ACC112 (cell line): ENCODE results near the gene PFKP.
"Not testable (repeated sequence)": the region's sequence is repeated elsewhere in the genome, so short reads cannot be mapped to it uniquely, and the experiment has no call there.

ENCODE experiments used
- H2AFZ ChIP-seq: fragments of 200-600 bp; sonication (generic); one replicate; pipeline ENCODE4 v1.6.0; 2017; ENCODE audit warnings: antibody characterized with exemption, low read length; ENCODE audit not compliant: unreplicated experiment
- H3K27ac ChIP-seq: fragments of 200-600 bp; sonication (generic); 2 replicates; pipeline ENCODE4 v1.5.1; 2014; ENCODE audit warnings: low read depth, mild to moderate bottlenecking, antibody characterized with exemption, low read length, moderate library complexity
- H3K27me3 ChIP-seq: fragments of 200-600 bp; sonication (generic); 2 replicates; pipeline ENCODE4 v1.6.1; 2014; ENCODE audit warnings: mild to moderate bottlenecking, antibody characterized with exemption, low read length, moderate library complexity, mixed read lengths; ENCODE audit not compliant: insufficient read depth
- H3K36me3 ChIP-seq: fragments of 200-600 bp; sonication (generic); 2 replicates; pipeline ENCODE4 v1.6.1; 2016; ENCODE audit warnings: mild to moderate bottlenecking, antibody characterized with exemption, low read length, moderate library complexity, mixed read lengths; ENCODE audit not compliant: insufficient read depth
- H3K4me1 ChIP-seq: fragments of 200-600 bp; sonication (generic); one replicate; pipeline ENCODE4 v1.6.1; 2016; ENCODE audit warnings: low read length, mixed read lengths; ENCODE audit not compliant: insufficient read depth, unreplicated experiment, control insufficient read depth
- H3K4me3 ChIP-seq: fragments of 200-600 bp; sonication (generic); 2 replicates; pipeline ENCODE4 v1.5.1; 2014; ENCODE audit warnings: mild to moderate bottlenecking, low read depth, low read length
- H3K79me2 ChIP-seq: fragments of 200-600 bp; sonication (generic); one replicate; pipeline ENCODE4 v1.6.0; 2016; ENCODE audit warnings: low read length; ENCODE audit not compliant: control insufficient read depth, unreplicated experiment, insufficient read depth

The PFKP gene

DNA sequence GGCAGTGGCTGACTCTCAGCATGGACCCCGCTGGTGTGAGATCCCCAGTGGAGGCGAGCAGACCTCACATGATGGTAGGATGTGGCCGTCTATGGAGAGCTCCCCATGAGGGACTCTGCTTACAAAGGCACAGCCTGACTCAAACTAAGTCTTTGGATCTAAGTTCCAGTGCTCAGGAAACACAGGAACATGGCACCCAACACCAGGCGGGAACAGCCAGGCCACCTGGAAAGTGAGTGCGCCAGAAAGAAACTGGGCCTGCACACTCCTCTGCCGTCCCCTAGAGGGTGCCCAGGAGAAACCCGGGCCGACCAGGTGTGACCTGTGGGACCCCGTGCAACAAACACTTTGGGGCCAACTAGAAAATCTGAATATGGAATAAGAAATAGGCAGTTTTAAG lies 95.2 kb downstream of the PFKP start:
- H3K4me1 ChIP-seq = no peaks in the 10 kb centered on the region
- no peak overlapping the region for H3K4me3 ChIP-seq
- H3K27me3 ChIP-seq = no peaks in the 10 kb centered on the region
- H2AFZ ChIP-seq = no peak overlapping the region
- H3K27ac ChIP-seq = no peak overlapping the region
- H3K36me3 ChIP-seq = peaks cover 38% of the 10 kb centered on the region
- H3K79me2 ChIP-seq = peaks cover 4% of the 10 kb centered on the region

DNA sequence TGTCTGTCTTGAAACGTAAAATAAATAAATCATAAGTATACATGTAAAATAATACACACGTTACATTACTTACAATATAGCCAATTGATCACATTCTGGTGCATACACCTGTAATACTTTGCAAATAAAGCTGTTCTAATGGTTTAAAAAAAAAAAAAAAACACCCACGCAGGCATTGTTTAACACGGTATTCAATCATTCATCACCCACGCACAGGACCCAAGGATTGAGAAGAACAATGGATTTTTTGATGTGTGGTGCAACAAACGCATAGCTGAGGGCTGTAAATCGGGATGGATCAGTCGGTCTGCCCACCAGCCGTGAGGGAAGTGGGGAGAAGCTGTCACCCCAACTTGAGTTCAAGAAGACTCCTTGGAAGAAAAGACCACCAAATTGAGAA lies 96.5 kb downstream of the PFKP start:
- Histone ChIP-seq H3K27me3 (no peaks in the 10 kb centered on the region), H3K4me3 (no peak overlapping the region), H3K36me3 (peaks cover 39% of the 10 kb centered on the region), H2AFZ (no peak overlapping the region), H3K27ac (no peak overlapping the region), H3K4me1 (no peaks in the 10 kb centered on the region), H3K79me2 (peaks cover 11% of the 10 kb centered on the region)

DNA sequence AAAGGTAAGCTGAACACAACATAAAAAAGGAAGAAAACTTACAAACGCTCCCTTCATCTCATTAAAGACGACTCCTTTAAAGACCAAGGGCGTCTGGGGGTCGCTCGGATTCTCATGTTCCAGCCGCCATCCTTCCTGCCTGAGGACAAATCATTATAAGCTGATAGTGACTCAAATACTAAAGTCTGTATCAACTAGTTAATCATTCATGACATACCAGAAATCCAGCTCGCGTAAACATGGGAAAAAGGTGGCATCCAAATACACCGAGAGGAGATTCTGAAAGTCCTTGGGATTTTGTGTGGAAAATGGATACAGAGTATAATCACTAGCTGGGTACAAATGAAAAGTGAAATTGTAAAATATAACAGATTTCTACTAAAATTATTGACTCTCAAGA lies 97.8 kb downstream of the PFKP start:
- Histone ChIP-seq H3K4me1 (no peaks in the 10 kb centered on the region), H3K27me3 (no peaks in the 10 kb centered on the region), H3K79me2 (peaks cover 22% of the 10 kb centered on the region), H3K4me3 (no peak overlapping the region), H3K27ac (no peak overlapping the region), H2AFZ (no peak overlapping the region), H3K36me3 (peaks cover 39% of the 10 kb centered on the region)

DNA sequence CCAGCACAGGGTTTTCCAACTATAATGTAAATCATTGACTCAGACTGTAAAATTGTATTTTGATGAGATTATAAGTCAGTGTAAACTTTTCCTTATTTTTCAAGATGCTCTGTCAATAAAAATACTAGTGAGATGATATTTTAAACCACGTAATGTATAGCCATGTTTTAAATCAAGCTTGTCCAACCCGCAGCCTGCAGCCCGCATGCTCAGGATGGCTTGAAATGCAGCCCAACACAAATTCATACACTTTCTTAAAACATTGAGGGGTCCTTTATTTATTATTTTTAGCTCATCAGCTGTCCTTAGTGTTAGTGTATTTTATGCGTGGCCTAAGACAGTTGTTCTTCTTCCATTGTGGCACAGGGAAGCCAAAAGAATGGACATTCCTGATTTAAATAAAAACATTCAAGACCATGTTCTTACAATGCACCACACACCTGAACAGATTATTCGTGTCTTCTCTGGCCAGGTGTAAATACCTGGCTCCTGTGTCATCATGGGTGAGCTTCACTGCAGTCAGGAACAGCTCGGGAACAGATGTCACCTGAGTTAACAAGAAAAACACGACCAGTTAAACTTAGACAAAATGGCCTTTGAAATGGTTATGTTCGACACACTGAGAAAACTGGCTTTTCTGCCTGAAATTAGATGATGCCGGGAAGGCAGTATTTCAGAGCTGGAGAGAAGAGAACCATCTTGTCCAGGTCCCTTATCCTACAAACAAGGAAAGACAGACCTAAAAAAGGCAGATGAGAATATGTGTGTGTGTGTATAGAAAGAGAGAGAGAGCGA lies 99.3 kb downstream of the PFKP start:
- H3K27ac ChIP-seq = no peak overlapping the region
- H3K79me2 ChIP-seq = peaks cover 36% of the 10 kb centered on the region
- no peak overlapping the region for H2AFZ ChIP-seq
- H3K27me3 ChIP-seq = no peaks in the 10 kb centered on the region
- H3K36me3 ChIP-seq = peaks cover 42% of the 10 kb centered on the region
- peaks cover 9% of the 10 kb centered on the region for H3K4me1 ChIP-seq
- no peak overlapping the region for H3K4me3 ChIP-seq

DNA sequence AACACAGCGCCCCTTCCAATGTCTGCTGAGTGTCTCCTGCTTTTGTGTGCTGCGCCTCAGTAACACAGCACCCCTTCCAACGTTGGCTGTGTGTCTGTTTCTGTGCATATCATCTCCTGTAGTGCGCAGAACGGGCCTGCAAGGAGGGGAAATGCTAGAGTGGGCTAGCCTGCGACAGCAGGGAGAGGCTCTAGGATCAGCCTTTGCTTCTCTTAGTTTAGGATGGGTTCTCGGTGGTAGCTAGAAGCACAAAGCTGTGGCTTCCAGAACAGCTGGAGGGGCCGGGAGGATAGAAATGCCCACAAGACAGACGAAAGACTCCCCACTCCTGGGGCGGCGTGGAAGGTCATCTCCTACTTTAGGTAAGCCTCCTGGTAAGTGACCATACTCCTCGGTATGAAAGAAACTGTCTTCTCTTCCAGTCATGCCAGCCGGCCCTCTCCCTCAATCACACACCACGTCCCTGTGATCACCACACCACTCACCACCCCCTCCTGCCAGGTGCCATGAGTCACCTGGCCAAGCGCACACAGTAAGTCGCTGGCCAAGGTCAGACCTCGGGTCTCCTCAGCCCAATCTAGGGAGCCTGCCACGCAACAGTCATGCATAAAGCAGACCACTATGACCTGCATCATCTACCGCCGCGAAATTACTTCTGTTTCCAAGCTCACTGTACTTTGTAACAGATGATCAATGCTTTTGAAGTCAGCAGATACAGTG lies 100.4 kb downstream of the PFKP start:
- Histone ChIP-seq H3K27me3 (no peaks in the 10 kb centered on the region), H3K4me1 (peaks cover 9% of the 10 kb centered on the region), H3K36me3 (peaks cover 42% of the 10 kb centered on the region), H3K27ac (no peak overlapping the region), H3K4me3 (no peak overlapping the region), H2AFZ (no peak overlapping the region), H3K79me2 (peaks cover 40% of the 10 kb centered on the region)

DNA sequence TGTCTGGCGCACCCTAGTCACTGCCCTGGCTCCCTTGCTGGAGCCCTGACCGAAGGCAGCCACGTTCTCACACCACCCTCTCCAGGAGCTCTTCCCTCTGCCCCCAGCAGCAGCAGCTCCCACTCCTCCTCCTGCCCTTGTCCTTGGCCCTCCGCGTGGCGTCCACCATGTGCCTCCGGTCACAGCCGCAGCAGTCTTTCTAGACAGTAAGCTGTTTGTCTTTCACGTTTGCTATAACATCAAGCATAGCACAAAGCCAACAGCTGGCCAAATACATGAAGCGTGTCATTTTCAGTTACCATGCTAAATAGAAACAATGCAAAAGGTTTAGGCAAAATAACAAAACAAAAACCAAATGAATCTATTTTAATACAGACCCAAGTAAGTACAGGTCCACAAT lies 101.9 kb downstream of the PFKP start:
- no peak overlapping the region for H3K4me3 ChIP-seq
- peaks cover 38% of the 10 kb centered on the region for H3K36me3 ChIP-seq
- H3K79me2 ChIP-seq = peaks cover 40% of the 10 kb centered on the region
- peaks cover 9% of the 10 kb centered on the region for H3K4me1 ChIP-seq
- H3K27me3 ChIP-seq = no peaks in the 10 kb centered on the region
- no peak overlapping the region for H3K27ac ChIP-seq
- H2AFZ ChIP-seq = no peak overlapping the region

DNA sequence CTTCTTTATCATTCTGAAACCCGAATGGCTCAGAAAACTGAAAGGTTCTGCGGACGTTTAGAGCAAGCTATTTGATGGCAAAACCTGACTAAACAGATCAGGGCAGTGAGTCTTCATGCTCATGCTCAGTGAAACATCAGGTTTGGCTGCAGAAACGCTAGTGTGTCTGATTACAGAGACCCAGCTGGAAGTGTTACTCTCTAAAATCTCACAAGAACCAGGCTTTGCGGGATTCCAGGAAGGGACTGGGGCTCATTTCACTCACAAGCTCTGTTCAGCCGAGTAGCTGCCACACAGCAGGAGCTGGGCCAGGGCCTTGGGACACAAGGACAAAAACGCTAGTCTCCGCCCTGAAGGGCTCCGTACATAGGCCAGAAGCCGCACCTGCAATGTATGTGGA lies 102.3 kb downstream of the PFKP start:
- peaks cover 37% of the 10 kb centered on the region for H3K36me3 ChIP-seq
- H2AFZ ChIP-seq = no peak overlapping the region
- H3K27me3 ChIP-seq = no peaks in the 10 kb centered on the region
- peaks cover 9% of the 10 kb centered on the region for H3K4me1 ChIP-seq
- H3K79me2 ChIP-seq = peaks cover 40% of the 10 kb centered on the region
- no peak overlapping the region for H3K4me3 ChIP-seq
- no peak overlapping the region for H3K27ac ChIP-seq

DNA sequence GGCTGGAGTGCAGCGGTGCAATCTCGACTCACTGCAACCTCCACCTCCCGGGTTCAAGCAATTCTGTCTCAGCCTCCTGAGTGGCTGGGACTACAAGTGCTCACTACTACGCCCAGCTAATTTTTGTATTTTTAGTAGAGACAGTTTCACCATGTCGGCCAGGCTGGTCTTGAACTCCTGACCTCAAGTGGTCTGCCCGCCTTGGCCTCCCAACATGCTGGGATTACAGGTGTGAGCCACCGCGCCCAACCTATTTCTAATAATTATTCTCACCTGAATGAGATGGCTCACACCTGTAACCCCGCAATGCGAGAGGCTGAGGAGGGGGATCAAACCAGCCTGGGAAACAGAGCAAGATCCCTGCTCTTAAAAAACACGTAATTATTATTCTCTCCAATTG lies 104.1 kb downstream of the PFKP start:
- H3K27me3 ChIP-seq, H2AFZ ChIP-seq, H3K4me1 ChIP-seq: not testable (repeated sequence)
- Histone ChIP-seq H3K79me2 (peaks cover 40% of the 10 kb centered on the region), H3K36me3 (peaks cover 21% of the 10 kb centered on the region), H3K27ac (peak overlapping the region; percentile 92), H3K4me3 (peak overlapping the region; percentile 96)

DNA sequence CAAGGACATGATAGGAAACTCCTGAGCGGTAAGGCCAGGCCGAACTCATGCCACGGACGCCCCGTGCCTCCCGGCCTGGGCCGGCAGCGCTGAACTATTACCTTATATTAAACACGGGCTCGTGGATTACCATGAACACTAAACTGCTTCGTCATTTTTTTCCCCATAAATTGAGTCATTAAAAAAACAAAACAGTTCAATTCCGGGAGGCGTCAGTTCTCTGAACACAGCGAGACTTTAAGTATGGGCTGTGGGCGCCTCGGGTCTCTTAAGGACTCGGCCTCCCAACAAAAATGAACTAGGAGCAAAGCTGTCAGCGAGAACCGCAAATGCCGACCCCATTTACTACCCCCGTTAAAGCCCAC lies 104.7 kb downstream of the PFKP start:
- Histone ChIP-seq H3K4me3 (peak overlapping the region; percentile 96), H3K79me2 (peaks cover 37% of the 10 kb centered on the region), H3K36me3 (peaks cover 16% of the 10 kb centered on the region), H3K4me1 (peaks cover 9% of the 10 kb centered on the region), H3K27me3 (peaks cover 5% of the 10 kb centered on the region; the same call in 1 of the 2 replicates), H3K27ac (peak overlapping the region; percentile 92), H2AFZ (peak overlapping the region; percentile 49)

DNA sequence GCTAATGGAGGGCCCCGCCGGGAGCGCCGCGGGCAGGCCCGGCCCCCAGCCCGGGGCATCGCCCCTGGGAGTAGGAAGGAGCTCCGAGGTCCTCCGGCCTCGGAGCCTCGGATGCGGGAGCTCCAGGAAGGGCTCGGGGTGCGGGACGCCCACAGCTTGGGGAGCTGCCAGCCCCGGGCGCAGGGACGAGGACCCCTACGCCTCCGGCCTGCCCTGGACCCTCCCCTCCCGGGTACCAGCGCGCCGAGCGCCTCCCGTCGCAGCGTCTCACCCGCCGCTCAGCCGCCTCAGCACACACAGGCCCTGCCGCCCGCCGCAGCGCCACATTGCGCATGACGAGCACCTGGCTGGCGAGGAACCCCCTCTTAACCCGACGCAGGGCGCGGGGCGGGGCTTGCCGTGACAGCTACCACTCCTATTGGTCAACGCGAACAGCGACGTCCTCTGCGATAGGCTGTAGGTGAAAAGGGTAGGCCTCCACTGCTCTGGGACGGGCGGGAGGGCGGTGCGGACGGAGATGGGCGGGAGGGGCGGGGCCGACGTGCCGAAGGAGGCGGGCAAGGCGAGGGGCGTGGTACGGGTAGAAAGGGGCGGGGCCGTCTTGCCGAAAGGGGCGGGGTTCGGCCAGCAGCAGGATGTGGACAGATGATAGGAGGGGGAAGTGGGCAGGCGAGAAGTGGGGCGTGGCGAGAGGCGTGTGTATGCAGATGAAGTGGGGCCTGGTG lies 105.3 kb downstream of the PFKP start, which contains the start of gene PITRM1:
Gene PITRM1 (minus strand): TSS at position 337 of the 725 bp plus-strand sequence. CDS start 10 bp downstream, at position 327.
- Histone ChIP-seq H3K27ac (peak within 1 kb of the TSS; percentile 92), H3K36me3 (peaks cover 14% of the 10 kb centered on the region), H3K4me3 (peak within 1 kb of the TSS; percentile 96), H2AFZ (peak within 1 kb of the TSS; percentile 49), H3K79me2 (peaks cover 36% of the 10 kb centered on the region), H3K27me3 (peaks cover 7% of the 10 kb centered on the region), H3K4me1 (peaks cover 9% of the 10 kb centered on the region)
